ENCODE measurements around the gene MRFAP1. TPM values are rescaled to one million over a fixed set of nuclear protein-coding genes. Genes with fewer than 3 reads are reported as not detected.

The MRFAP1 gene
- total and polyA plus RNA-seq, 2 donors (not counting 1 experiment from before 2014, with no cell fraction given), result 54.8 to 113 TPM

- Histone ChIP-seq H3K9ac (ENCODE audit: low read length) (peak overlapping the region; percentile 99), H2AFZ (ENCODE audit: insufficient read depth, low read depth, low read length, poor library complexity, severe bottlenecking) (peak overlapping the region; percentile 94), H3K27me3 (replicated peaks in 1 of 4; ENCODE audit: control extremely low read depth in 1 of 4, control insufficient read depth in 3 of 4, insufficient read depth in 4 of 4, low read length in 3 of 4) (no peaks in the 10 kb centered on the region), H3K9me3 (ENCODE audit: control extremely low read depth in 1 of 3, control insufficient read depth in 2 of 3, insufficient read depth in 1 of 3, low read length in 2 of 3) (peaks cover 0 to 3% (median 0%) of the 10 kb centered on the region in 3 donors), H3K4me2 (replicated peaks; ENCODE audit: low read depth, low read length, poor library complexity, severe bottlenecking) (peak overlapping the region; percentile 98), H3K27ac (ENCODE audit: low read length in 2 of 2) (peak overlapping the region; percentile 95 to 96), H4K20me1 (ENCODE audit: control insufficient read depth, insufficient read depth, low read length, poor library complexity, severe bottlenecking) (peaks cover 13% of the 10 kb centered on the region), H3K4me3 (ENCODE audit: control extremely low read depth in 1 of 5, extremely low read depth in 1 of 5, insufficient read depth in 1 of 5, low read depth in 2 of 5, low read length in 4 of 5) (peak overlapping the region; percentile 83 to 99 (median 96)), H3K79me2 (ENCODE audit: control insufficient read depth, insufficient read depth, low read length) (peaks cover 57% of the 10 kb centered on the region), H3K36me3 (replicated peaks in 1 of 2; ENCODE audit: control extremely low read depth in 1 of 2, control insufficient read depth in 1 of 2, extremely low read depth in 1 of 2, insufficient read depth in 2 of 2, low read length in 1 of 2) (peaks cover 3 to 18% of the 10 kb centered on the region in 2 experiments), H3K4me1 (ENCODE audit: control insufficient read depth in 2 of 2, insufficient read depth in 2 of 2, low read length in 2 of 2) (peaks cover 17 to 25% of the 10 kb centered on the region in 2 donors)
- H3K9me3 Mint-ChIP-seq (ENCODE audit: insufficient read depth), result no peaks in the 10 kb centered on the region
- peaks cover 33% of the 10 kb centered on the region for H3K4me1 Mint-ChIP-seq
- intact Hi-C loops (cut with micrococcal nuclease), result no loop called here
- CTCF ChIA-PET, result interaction anchor here (0.7 to 1.7 kb wide), 5 partner anchors 67 to 429 kb away, joined by 3 to 7 read pairs (median 4); partner anchors contain the start of genes BLOC1S4, MAN2B2 and MRFAP1L1
- POLR2A ChIA-PET, result interaction anchor here (1.0 to 2.7 kb wide), 11 partner anchors 10 to 426 kb away, joined by 3 to 23 read pairs (median 8); partner anchors contain the start of genes BLOC1S4, GRPEL1, MRFAP1L1 and TBC1D14
- H3K27me3 Mint-ChIP-seq, result no peaks in the 10 kb centered on the region
- peak; percentile 56 for DNase-seq
- WGBS (ENCODE audit: insufficient coverage), result 1% methylated on average over 47 of the region's 50 CpGs
- ATAC-seq (ENCODE audit: low read depth), result peak; percentile 14
- TF ChIP-seq CTCF (IDR thresholded peaks at IDR 0.05) (no peak), EZH2 (IDR thresholded peaks at IDR 0.05; ENCODE audit: borderline replicate concordance, insufficient read depth, low read depth, low read length, poor library complexity, severe bottlenecking) (no peak)
- peak overlapping the region; percentile 98 for H3K27ac Mint-ChIP-seq
- peak overlapping the region; percentile 99 for H3K4me3 Mint-ChIP-seq
Measured at GRCh38 chr4:6641164-6641970, 882 bp downstream of the MRFAP1 start.

GRCh38 chr4:6641971-6642320 is 1.5 kb downstream of the MRFAP1 start:
- Mint-ChIP-seq H3K4me1 (peaks cover 33% of the 10 kb centered on the region), H3K4me3 (peak overlapping the region; percentile 99), H3K27me3 (no peaks in the 10 kb centered on the region), H3K9me3 (ENCODE audit: insufficient read depth) (no peaks in the 10 kb centered on the region), H3K27ac (peak overlapping the region; percentile 98)
- H3K4me1 ChIP-seq (ENCODE audit: control insufficient read depth in 2 of 2, insufficient read depth in 2 of 2, low read length in 2 of 2), result peaks cover 17 to 25% of the 10 kb centered on the region in 2 donors
- peak overlapping the region; percentile 98 for H3K4me2 ChIP-seq (replicated peaks; ENCODE audit: low read depth, low read length, poor library complexity, severe bottlenecking)
- H3K9ac ChIP-seq (ENCODE audit: low read length), result peak overlapping the region; percentile 99
- H3K27me3 ChIP-seq (replicated peaks in 1 of 4; ENCODE audit: control extremely low read depth in 1 of 4, control insufficient read depth in 3 of 4, insufficient read depth in 4 of 4, low read length in 3 of 4), result no peaks in the 10 kb centered on the region
- H4K20me1 ChIP-seq (ENCODE audit: control insufficient read depth, insufficient read depth, low read length, poor library complexity, severe bottlenecking), result peaks cover 13% of the 10 kb centered on the region
- WGBS (ENCODE audit: insufficient coverage), result 72% methylated on average over 5 of the region's 5 CpGs
- no peak for ATAC-seq (ENCODE audit: low read depth)
- H3K9me3 ChIP-seq (ENCODE audit: control extremely low read depth in 1 of 3, control insufficient read depth in 2 of 3, insufficient read depth in 1 of 3, low read length in 2 of 3), result peaks cover 0 to 3% (median 0%) of the 10 kb centered on the region in 3 donors
- CTCF ChIA-PET, result interaction anchor here (1.7 kb wide), 1 partner anchor 74 kb away, joined by 4 read pairs; the partner anchor contains the start of gene BLOC1S4
- H2AFZ ChIP-seq (ENCODE audit: insufficient read depth, low read depth, low read length, poor library complexity, severe bottlenecking), result no peak overlapping the region
- H3K36me3 ChIP-seq (replicated peaks in 1 of 2; ENCODE audit: control extremely low read depth in 1 of 2, control insufficient read depth in 1 of 2, extremely low read depth in 1 of 2, insufficient read depth in 2 of 2, low read length in 1 of 2), result peaks cover 3 to 18% of the 10 kb centered on the region in 2 experiments
- intact Hi-C loops (cut with micrococcal nuclease), result no loop called here
- peak overlapping the region; percentile 83 to 99 (median 96) for H3K4me3 ChIP-seq (ENCODE audit: control extremely low read depth in 1 of 5, extremely low read depth in 1 of 5, insufficient read depth in 1 of 5, low read depth in 2 of 5, low read length in 4 of 5)
- DNase-seq, result no peak
- POLR2A ChIA-PET, result interaction anchor here (0.6 to 2.7 kb wide), 4 partner anchors 10 to 323 kb away, joined by 3 to 23 read pairs (median 12); partner anchors contain the start of gene BLOC1S4
- no peak for TF ChIP-seq EZH2 (IDR thresholded peaks at IDR 0.05; ENCODE audit: borderline replicate concordance, insufficient read depth, low read depth, low read length, poor library complexity, severe bottlenecking)
- TF ChIP-seq CTCF (IDR thresholded peaks at IDR 0.05), result no peak
- H3K79me2 ChIP-seq (ENCODE audit: control insufficient read depth, insufficient read depth, low read length), result peaks cover 62% of the 10 kb centered on the region
- peak overlapping the region; percentile 95 to 96 for H3K27ac ChIP-seq (ENCODE audit: low read length in 2 of 2)

All from B cell (primary cell).